ENCODE results near the gene SDK1. TPM values are rescaled to one million over a fixed set of nuclear protein-coding genes. Genes with fewer than 3 reads are reported as not detected.

The SDK1 gene
- total and polyA plus RNA-seq, 2 experiments from 2014 or later = not detected

DNA sequence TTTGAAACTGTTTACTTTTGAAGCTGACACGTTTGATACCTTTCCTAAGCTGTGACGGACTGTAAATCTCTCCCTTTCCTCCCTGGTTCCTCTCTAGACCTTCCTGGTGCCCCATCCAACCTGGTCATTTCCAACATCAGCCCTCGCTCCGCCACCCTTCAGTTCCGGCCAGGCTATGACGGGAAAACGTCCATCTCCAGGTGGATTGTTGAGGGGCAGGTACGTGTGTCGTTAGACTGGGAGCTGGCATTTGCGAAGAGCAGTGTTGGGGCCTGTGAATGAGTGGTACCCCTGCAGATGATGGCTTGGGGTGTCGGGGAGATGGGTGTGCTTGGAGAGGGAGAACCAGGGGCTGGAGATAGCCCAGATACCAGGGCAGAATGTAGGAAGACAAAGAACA lies 778.3 kb downstream of the SDK1 start:
- H3K36me3 ChIP-seq (ENCODE audit: low read depth) = no peaks in the 10 kb centered on the region
- H2AFZ ChIP-seq = no peak overlapping the region
- no peaks in the 10 kb centered on the region for H3K79me2 ChIP-seq (ENCODE audit: insufficient read depth)
- TF ChIP-seq EZH2 (IDR thresholded peaks at IDR 0.05; ENCODE audit: insufficient read depth, poor library complexity, severe bottlenecking) (no peak), EZH2phosphoT487 (IDR thresholded peaks at IDR 0.05; ENCODE audit: insufficient read depth, low read depth) (no peak)
- no peaks in the 10 kb centered on the region for H3K9me2 ChIP-seq (ENCODE audit: insufficient read depth)
- no peaks in the 10 kb centered on the region for H3F3A ChIP-seq (ENCODE audit: insufficient read depth)
- in situ Hi-C loops (cut with MboI) = no loop called here
- WGBS, 2 experiments (ENCODE audit: low coverage in 1 of 2, low lambda C conversion rate in 2 of 2, missing lambda C conversion rate in 2 of 2) = 49 to 63% methylated on average over 11 of the region's 11 CpGs
- no peaks in the 10 kb centered on the region for H3K27me3 ChIP-seq (replicated peaks; ENCODE audit: insufficient read depth)
- no peak overlapping the region for H3K4me3 ChIP-seq
- no peak overlapping the region for H3K9ac ChIP-seq
- H3K4me1 ChIP-seq (ENCODE audit: insufficient read depth) = no peaks in the 10 kb centered on the region
- no peak for DNase-seq
- H3K9me3 ChIP-seq (ENCODE audit: low read depth) = no peaks in the 10 kb centered on the region
- no peak overlapping the region for H3K4me2 ChIP-seq (ENCODE audit: unreplicated experiment)
- H4K20me1 ChIP-seq (ENCODE audit: insufficient read depth) = no peaks in the 10 kb centered on the region
- no peak overlapping the region for H3K27ac ChIP-seq

DNA sequence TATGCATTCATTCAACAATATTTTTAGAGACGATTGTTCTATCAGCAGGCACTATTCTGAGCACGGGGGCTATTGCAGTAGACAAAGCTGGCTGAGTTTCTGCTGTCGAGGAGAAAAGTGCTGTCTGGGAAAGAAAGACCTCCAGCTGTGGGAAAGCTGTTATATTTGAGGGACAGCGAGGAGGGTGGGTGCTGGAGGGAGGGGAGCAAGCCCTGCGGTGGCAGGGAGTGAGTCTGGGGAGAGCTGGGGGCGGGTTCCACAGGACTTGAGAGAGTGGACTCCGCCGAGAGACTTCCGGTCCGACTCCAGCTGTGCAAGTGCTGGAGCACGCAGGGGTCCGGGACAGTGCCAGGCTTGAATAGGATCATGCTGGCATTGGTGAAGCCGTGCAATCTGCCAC lies 778.9 kb downstream of the SDK1 start:
- in situ Hi-C loops (cut with MboI) = no loop called here
- 9 to 11% methylated on average over 13 of the region's 13 CpGs for WGBS, 2 experiments (ENCODE audit: low coverage in 1 of 2, low lambda C conversion rate in 2 of 2, missing lambda C conversion rate in 2 of 2)

DNA sequence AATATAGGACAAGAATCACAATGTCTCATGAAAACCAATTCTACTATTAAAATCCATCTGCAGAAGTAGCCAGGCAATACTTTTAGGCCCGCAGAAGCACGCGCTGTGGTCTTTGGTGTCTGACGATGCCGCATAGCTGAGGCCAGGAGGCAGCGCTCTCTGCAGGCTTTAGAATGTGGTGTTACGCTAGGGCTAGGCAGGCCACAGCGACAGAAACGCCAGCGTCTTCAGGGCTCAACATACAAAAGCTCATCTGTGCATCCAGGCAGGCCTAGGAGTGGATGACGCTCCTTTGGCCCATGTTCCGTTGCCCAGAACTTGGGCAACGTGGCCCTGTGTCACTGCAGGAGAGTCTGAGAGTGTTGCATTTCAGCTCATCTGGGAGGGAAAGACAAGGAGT lies 779.9 kb downstream of the SDK1 start:
- Histone ChIP-seq H3F3A (ENCODE audit: insufficient read depth) (no peaks in the 10 kb centered on the region), H2AFZ (no peak overlapping the region), H3K27ac (no peak overlapping the region), H3K4me3 (no peak overlapping the region), H3K9me3 (ENCODE audit: low read depth) (no peaks in the 10 kb centered on the region), H3K9ac (no peak overlapping the region), H3K27me3 (replicated peaks; ENCODE audit: insufficient read depth) (no peaks in the 10 kb centered on the region), H3K4me2 (ENCODE audit: unreplicated experiment) (no peak overlapping the region), H3K36me3 (ENCODE audit: low read depth) (no peaks in the 10 kb centered on the region), H3K9me2 (ENCODE audit: insufficient read depth) (no peaks in the 10 kb centered on the region), H3K4me1 (ENCODE audit: insufficient read depth) (no peaks in the 10 kb centered on the region), H4K20me1 (ENCODE audit: insufficient read depth) (no peaks in the 10 kb centered on the region), H3K79me2 (ENCODE audit: insufficient read depth) (no peaks in the 10 kb centered on the region)
- in situ Hi-C loops (cut with MboI) = no loop called here
- WGBS, 2 experiments (ENCODE audit: low coverage in 1 of 2, low lambda C conversion rate in 2 of 2, missing lambda C conversion rate in 2 of 2) = 71 to 75% methylated on average over 13 of the region's 13 CpGs
- TF ChIP-seq EZH2 (IDR thresholded peaks at IDR 0.05; ENCODE audit: insufficient read depth, poor library complexity, severe bottlenecking) (no peak), EZH2phosphoT487 (IDR thresholded peaks at IDR 0.05; ENCODE audit: insufficient read depth, low read depth) (no peak)
- no peak for DNase-seq

More for the DNA sequence above, 778.9 kb downstream of the SDK1 start:
- Histone ChIP-seq H4K20me1 (ENCODE audit: insufficient read depth) (no peaks in the 10 kb centered on the region), H3F3A (ENCODE audit: insufficient read depth) (no peaks in the 10 kb centered on the region), H3K9me2 (ENCODE audit: insufficient read depth) (no peaks in the 10 kb centered on the region), H3K27me3 (replicated peaks; ENCODE audit: insufficient read depth) (no peaks in the 10 kb centered on the region), H3K9me3 (ENCODE audit: low read depth) (no peaks in the 10 kb centered on the region), H3K4me2 (ENCODE audit: unreplicated experiment) (no peak overlapping the region), H3K4me3 (no peak overlapping the region), H3K27ac (no peak overlapping the region), H2AFZ (no peak overlapping the region), H3K36me3 (ENCODE audit: low read depth) (no peaks in the 10 kb centered on the region), H3K9ac (no peak overlapping the region), H3K4me1 (ENCODE audit: insufficient read depth) (no peaks in the 10 kb centered on the region), H3K79me2 (ENCODE audit: insufficient read depth) (no peaks in the 10 kb centered on the region)
- no peak for DNase-seq
- TF ChIP-seq EZH2phosphoT487 (IDR thresholded peaks at IDR 0.05; ENCODE audit: insufficient read depth, low read depth) (no peak), EZH2 (IDR thresholded peaks at IDR 0.05; ENCODE audit: insufficient read depth, poor library complexity, severe bottlenecking) (no peak)

DNA sequence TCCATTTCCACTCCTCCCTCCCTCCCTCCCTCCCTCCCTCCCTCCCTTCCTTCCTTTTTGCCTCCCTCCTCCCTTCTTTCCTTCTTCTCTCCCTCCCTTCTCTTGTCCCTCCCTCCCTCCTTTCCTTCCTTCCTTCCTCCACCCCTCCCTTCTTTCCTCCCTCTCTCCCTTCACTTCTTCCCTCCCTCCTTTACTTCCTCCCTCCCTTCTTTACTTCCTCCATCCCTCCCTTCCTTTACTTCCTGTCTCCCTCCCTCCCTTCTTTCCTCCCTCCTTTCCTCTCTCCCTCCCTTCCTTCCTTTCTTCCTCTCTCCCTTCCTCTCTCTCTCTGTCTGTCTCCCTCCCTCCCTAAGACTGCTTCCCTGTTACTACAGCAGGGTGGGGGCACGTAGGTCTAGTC lies 782.5 kb downstream of the SDK1 start:
- 50 to 77% methylated on average over 1 of the region's 1 CpG for WGBS, 2 experiments (ENCODE audit: low coverage in 1 of 2, low lambda C conversion rate in 2 of 2, missing lambda C conversion rate in 2 of 2)
- no peak for TF ChIP-seq EZH2phosphoT487 (IDR thresholded peaks at IDR 0.05; ENCODE audit: insufficient read depth, low read depth)
- no peak for TF ChIP-seq EZH2 (IDR thresholded peaks at IDR 0.05; ENCODE audit: insufficient read depth, poor library complexity, severe bottlenecking)

DNA sequence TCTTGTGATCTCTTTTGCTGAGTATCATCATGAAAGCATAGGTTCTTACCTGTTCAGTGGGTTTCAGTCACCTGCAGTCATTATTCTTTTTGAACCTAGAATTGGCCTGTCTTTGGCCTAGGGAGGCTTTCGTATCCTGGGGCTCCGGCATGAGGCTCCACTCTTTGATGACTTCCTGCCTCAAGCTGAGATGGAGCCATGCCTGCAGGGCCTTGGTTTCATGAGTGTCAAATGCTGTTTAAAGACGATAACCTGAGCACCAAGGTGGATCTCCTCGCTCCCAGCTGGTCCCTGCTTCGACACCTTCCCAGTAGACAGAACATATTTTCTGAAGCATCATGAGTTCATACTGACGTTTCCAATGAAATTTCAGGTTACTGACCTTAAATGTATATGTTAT lies 783.2 kb downstream of the SDK1 start:
- Histone ChIP-seq H3K4me1 (ENCODE audit: insufficient read depth) (no peaks in the 10 kb centered on the region), H3K27ac (no peak overlapping the region), H2AFZ (no peak overlapping the region), H3K27me3 (replicated peaks; ENCODE audit: insufficient read depth) (no peaks in the 10 kb centered on the region), H4K20me1 (ENCODE audit: insufficient read depth) (no peaks in the 10 kb centered on the region), H3K9ac (no peak overlapping the region), H3K79me2 (ENCODE audit: insufficient read depth) (no peaks in the 10 kb centered on the region), H3K4me3 (no peak overlapping the region), H3K36me3 (ENCODE audit: low read depth) (no peaks in the 10 kb centered on the region), H3F3A (ENCODE audit: insufficient read depth) (no peaks in the 10 kb centered on the region), H3K9me3 (ENCODE audit: low read depth) (no peaks in the 10 kb centered on the region), H3K9me2 (ENCODE audit: insufficient read depth) (no peaks in the 10 kb centered on the region), H3K4me2 (ENCODE audit: unreplicated experiment) (no peak overlapping the region)
- in situ Hi-C loops (cut with MboI) = no loop called here
- 47 to 52% methylated on average over 6 of the region's 6 CpGs for WGBS, 2 experiments (ENCODE audit: low coverage in 1 of 2, low lambda C conversion rate in 2 of 2, missing lambda C conversion rate in 2 of 2)
- DNase-seq = no peak
- TF ChIP-seq EZH2phosphoT487 (IDR thresholded peaks at IDR 0.05; ENCODE audit: insufficient read depth, low read depth) = no peak

More for the DNA sequence above, 782.5 kb downstream of the SDK1 start:
- Histone ChIP-seq H4K20me1 (ENCODE audit: insufficient read depth) (no peaks in the 10 kb centered on the region), H3K9me2 (ENCODE audit: insufficient read depth) (no peaks in the 10 kb centered on the region), H3K4me2 (ENCODE audit: unreplicated experiment) (no peak overlapping the region), H3K27me3 (replicated peaks; ENCODE audit: insufficient read depth) (no peaks in the 10 kb centered on the region), H3K9me3 (ENCODE audit: low read depth) (no peaks in the 10 kb centered on the region), H3F3A (ENCODE audit: insufficient read depth) (no peaks in the 10 kb centered on the region), H3K79me2 (ENCODE audit: insufficient read depth) (no peaks in the 10 kb centered on the region), H3K9ac (no peak overlapping the region), H3K4me3 (no peak overlapping the region), H3K4me1 (ENCODE audit: insufficient read depth) (no peaks in the 10 kb centered on the region), H3K36me3 (ENCODE audit: low read depth) (no peaks in the 10 kb centered on the region), H2AFZ (no peak overlapping the region), H3K27ac (no peak overlapping the region)
- DNase-seq = no peak
- in situ Hi-C loops (cut with MboI) = no loop called here

All from GM23248 (cell line).